ENCODE measurements around the gene MBL2.

GRCh38 chr10:52740155-52740549 lies 32.4 kb downstream of the MBL2 start:
- TF ChIP-seq POLR2A (IDR thresholded peaks at IDR 0.05; ENCODE audit: control extremely low read depth in 1 of 2, low read depth in 2 of 2, low read length in 2 of 2): no peak
- no peak for TF ChIP-seq EP300 (IDR thresholded peaks at IDR 0.05; ENCODE audit: borderline replicate concordance in 1 of 2, low read depth in 2 of 2, low read length in 2 of 2)
- no peak for TF ChIP-seq SRF (IDR thresholded peaks at IDR 0.05; ENCODE audit: low read depth, low read length)
- TF ChIP-seq, protein P1, sequence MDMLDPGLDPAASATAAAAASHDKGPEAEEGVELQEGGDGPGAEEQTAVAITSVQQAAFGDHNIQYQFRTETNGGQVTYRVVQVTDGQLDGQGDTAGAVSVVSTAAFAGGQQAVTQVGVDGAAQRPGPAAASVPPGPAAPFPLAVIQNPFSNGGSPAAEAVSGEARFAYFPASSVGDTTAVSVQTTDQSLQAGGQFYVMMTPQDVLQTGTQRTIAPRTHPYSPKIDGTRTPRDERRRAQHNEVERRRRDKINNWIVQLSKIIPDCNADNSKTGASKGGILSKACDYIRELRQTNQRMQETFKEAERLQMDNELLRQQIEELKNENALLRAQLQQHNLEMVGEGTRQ (IDR thresholded peaks at IDR 0.05; ENCODE audit: low read length): no peak
- no peak for TF ChIP-seq RBBP5 (IDR thresholded peaks at IDR 0.05; ENCODE audit: borderline replicate concordance, low read depth, low read length)
- TF ChIP-seq NRF1 (IDR thresholded peaks at IDR 0.05; ENCODE audit: low read depth, low read length): no peak
- no peak for TF ChIP-seq CTCF (IDR thresholded peaks at IDR 0.05; ENCODE audit: control extremely low read depth in 1 of 3, insufficient read depth in 1 of 3, low read depth in 1 of 3, low read length in 3 of 3)
- TF ChIP-seq RNF2 (IDR thresholded peaks at IDR 0.05; ENCODE audit: borderline replicate concordance, low read depth, low read length, missing control alignments, poor library complexity, severe bottlenecking): no peak
- no peak for TF ChIP-seq SP1 (IDR thresholded peaks at IDR 0.05; ENCODE audit: low read depth, low read length)
- TF ChIP-seq EZH2 (IDR thresholded peaks at IDR 0.05; ENCODE audit: low read depth, low read length, severe bottlenecking): no peak
- TF ChIP-seq JUN (IDR thresholded peaks at IDR 0.05; ENCODE audit: low read depth, low read length): no peak
- no peak for TF ChIP-seq YY1 (IDR thresholded peaks at IDR 0.05; ENCODE audit: low read depth, low read length)
- TF ChIP-seq SUZ12 (IDR thresholded peaks at IDR 0.05; ENCODE audit: low read length): no peak
- TF ChIP-seq POU5F1 (IDR thresholded peaks at IDR 0.05; ENCODE audit: low read depth, low read length): no peak
